Glutamatergic neuron (in vitro differentiated cells): ENCODE data around the gene VAC14. TPM values are rescaled to one million over a fixed set of nuclear protein-coding genes. Genes with fewer than 3 reads are reported as not detected.

Source experiments
- DNase-seq: peaks from one replicate; pipeline ENCODE4 v3.0.0; 2022
- H3K27ac Mint-ChIP-seq: one replicate; pipeline ENCODE4 v1.8.0; 2020; ENCODE audit warnings: mild to moderate bottlenecking, mixed read lengths, inconsistent platforms; ENCODE audit not compliant: unreplicated experiment
- H3K27me3 Mint-ChIP-seq: one replicate; pipeline ENCODE4 v1.8.0; 2020; ENCODE audit warnings: mild to moderate bottlenecking, moderate library complexity, mixed read lengths, inconsistent platforms; ENCODE audit not compliant: unreplicated experiment
- H3K36me3 Mint-ChIP-seq: one replicate; pipeline ENCODE4 v1.8.0; 2020; ENCODE audit warnings: mild to moderate bottlenecking, mixed read lengths, inconsistent platforms; ENCODE audit not compliant: unreplicated experiment
- H3K4me1 Mint-ChIP-seq: one replicate; pipeline ENCODE4 v1.8.0; 2020; ENCODE audit warnings: mild to moderate bottlenecking, low read depth, mixed read lengths, inconsistent platforms; ENCODE audit not compliant: unreplicated experiment
- H3K4me3 Mint-ChIP-seq: one replicate; pipeline ENCODE4 v1.8.0; 2020; ENCODE audit warnings: mild to moderate bottlenecking, mixed read lengths, inconsistent platforms; ENCODE audit not compliant: unreplicated experiment
- H3K9me3 Mint-ChIP-seq: one replicate; pipeline ENCODE4 v1.8.0; 2020; ENCODE audit warnings: mild to moderate bottlenecking, moderate library complexity, mixed read lengths, inconsistent platforms; ENCODE audit not compliant: unreplicated experiment
- total RNA-seq: library from RNA; stranded (reverse); fragmentation: NEBNext Ultra II Directional; extraction: Animal tissue kit (Norgen Biotek cat#: 25700); gene quantifications from one replicate; pipeline ENCODE4 v1.2.1, GENCODE V29; 2021; ENCODE audit not compliant: unreplicated experiment
- TF ChIP-seq, protein P1 (sequence below): fragments of 200-600 bp; sonication (generic); IDR thresholded peaks from one replicate; pipeline ENCODE4 v1.5.0; 2021; ENCODE audit not compliant: partially characterized antibody, unreplicated experiment

The VAC14 gene
- total RNA-seq, 1 donor from 2014 or later = 50.2 TPM

DNA sequence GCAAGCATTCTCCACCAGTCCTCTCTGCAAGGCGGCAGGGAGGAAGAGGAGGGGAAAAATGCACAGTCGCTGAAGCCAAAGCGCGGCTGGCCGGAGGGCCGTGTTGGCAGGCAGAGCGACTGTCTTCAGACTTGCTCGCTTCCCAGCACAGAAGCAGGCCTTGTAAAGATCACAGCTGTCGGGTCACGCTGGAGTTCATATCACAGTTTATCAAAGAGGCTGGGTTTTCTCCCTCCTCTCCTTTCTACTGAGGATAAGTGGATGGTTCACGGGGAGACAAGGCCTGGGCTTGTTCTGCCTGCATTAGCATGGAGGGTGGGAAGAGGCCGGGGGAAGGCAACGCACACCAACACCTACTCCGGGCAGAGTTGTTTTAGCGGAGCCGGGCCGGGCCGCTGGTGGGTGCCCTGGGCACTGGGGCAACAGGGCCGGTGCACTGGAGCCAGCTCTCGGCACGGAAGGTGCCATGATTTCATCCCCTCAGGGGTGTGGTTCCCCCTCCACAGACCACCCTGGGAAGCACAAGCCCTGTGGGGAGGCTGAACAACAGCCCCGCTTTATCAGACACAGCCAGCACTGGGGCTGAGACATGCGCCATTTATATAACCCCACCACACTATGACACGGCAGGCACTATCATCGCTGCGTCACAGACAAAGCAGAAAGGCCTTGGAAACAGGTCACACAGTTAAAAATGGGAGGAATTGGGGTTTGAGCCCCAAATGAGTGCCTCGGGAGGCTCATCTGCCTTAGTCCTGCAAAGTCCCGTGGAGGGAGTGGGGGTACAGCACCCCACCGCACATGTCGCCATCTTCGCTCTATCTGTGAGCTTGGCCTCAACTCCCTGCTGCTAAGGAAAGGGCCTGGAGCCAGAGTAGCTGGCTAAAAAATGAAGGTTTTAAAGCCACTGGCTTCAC lies 74.8 kb downstream of the VAC14 start:
- H3K27ac Mint-ChIP-seq = no peak overlapping the region
- no peak for DNase-seq
- peaks cover 20% of the 10 kb centered on the region for H3K4me1 Mint-ChIP-seq
- peaks cover 4% of the 10 kb centered on the region for H3K36me3 Mint-ChIP-seq
- no peak overlapping the region for H3K4me3 Mint-ChIP-seq
- H3K9me3 Mint-ChIP-seq = peaks cover 9% of the 10 kb centered on the region
- no peaks in the 10 kb centered on the region for H3K27me3 Mint-ChIP-seq
- TF ChIP-seq, protein P1, sequence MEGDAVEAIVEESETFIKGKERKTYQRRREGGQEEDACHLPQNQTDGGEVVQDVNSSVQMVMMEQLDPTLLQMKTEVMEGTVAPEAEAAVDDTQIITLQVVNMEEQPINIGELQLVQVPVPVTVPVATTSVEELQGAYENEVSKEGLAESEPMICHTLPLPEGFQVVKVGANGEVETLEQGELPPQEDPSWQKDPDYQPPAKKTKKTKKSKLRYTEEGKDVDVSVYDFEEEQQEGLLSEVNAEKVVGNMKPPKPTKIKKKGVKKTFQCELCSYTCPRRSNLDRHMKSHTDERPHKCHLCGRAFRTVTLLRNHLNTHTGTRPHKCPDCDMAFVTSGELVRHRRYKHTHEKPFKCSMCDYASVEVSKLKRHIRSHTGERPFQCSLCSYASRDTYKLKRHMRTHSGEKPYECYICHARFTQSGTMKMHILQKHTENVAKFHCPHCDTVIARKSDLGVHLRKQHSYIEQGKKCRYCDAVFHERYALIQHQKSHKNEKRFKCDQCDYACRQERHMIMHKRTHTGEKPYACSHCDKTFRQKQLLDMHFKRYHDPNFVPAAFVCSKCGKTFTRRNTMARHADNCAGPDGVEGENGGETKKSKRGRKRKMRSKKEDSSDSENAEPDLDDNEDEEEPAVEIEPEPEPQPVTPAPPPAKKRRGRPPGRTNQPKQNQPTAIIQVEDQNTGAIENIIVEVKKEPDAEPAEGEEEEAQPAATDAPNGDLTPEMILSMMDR = no peak

DNA sequence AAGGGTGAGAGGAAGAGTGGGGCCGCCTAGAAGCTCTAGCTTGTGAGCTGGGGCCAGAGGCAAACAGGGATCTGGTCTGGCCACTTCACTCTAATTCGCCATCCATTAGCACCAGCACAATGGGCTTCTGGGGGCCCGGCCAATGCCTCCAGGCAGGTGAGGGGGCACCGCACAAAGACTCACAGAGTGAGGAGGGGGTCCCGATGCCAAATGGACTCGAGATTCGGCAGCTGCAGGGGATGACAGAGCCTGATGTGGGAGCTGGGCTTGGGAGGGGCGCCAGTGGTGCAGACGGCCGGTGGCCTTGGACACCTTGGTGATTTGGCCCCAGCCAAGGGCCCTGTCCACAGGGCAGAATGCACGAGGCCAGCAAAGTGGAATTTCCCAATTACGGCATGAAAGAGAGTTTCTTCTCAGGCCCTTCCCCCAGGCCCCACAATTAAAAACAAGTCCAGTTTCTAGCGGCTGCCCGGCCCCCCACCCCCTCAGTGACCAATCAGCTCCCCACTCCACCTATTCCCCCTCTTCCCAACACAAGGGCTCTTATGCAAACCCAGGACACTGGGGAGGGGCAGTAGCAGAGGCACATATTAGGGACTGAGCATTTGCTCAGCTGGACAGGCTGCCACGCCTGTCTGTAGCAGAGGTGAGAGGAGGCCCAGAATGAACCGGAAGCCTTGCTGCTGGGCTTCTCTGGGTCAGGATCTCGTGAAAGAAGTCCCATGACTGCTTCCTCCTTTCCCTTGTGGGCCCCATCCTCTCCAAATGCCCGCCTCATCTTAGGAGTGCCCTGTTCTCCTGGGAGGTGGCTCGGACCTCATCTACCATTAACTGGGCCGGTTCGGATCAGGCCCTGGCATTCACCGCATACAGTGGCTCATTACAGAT lies 75.7 kb downstream of the VAC14 start:
- no peak for DNase-seq

DNA sequence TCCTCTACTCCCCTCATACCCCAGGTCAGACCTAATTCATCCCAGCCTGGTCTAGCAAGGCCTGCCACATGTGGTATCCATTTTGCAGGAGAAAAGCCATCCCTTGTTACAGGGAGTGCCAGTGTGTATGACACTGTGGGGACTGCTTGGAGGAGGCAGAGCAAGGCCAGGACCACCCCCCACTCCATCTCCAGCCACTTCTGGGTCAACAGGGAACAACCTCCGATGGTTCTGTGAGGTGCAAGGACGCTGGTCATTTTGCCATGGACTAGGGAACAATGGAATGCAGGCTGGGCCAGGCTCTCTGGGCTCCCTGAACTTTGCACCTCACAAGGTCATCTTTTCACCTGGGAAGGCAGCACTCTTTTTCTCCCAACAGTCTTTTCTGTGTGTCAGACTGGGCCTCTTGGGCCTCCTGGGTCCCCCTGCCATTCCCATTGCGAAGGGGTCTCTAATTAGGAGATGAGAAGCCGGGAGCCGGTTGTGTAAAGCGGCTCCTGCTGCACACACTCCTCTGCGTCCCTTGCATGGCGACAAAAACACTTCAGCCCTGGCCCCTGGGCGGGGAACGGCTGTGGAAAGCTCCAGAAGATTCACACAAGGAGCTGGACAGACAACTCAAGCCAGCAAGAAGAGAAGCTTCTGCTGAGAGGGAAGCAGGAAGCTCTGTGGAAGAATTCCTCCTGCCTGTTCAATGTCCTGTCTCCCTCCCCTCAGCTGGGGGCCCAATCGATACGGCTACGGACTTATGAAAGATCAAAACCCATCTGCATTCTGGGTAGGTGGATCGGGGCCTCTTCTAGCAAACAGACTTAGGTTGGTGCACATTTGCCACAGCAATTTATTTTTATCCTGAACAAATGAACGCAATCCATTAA lies 76.6 kb downstream of the VAC14 start:
- Mint-ChIP-seq H3K27ac (no peak overlapping the region), H3K27me3 (peaks cover 3% of the 10 kb centered on the region), H3K36me3 (peaks cover 17% of the 10 kb centered on the region)

More for the DNA sequence above, 75.7 kb downstream of the VAC14 start:
- TF ChIP-seq, protein P1 = no peak
- peaks cover 16% of the 10 kb centered on the region for H3K4me1 Mint-ChIP-seq
- H3K4me3 Mint-ChIP-seq = no peak overlapping the region
- H3K27ac Mint-ChIP-seq = no peak overlapping the region
- H3K27me3 Mint-ChIP-seq = peaks cover 3% of the 10 kb centered on the region
- H3K36me3 Mint-ChIP-seq = peaks cover 11% of the 10 kb centered on the region
- H3K9me3 Mint-ChIP-seq = peaks cover 9% of the 10 kb centered on the region

DNA sequence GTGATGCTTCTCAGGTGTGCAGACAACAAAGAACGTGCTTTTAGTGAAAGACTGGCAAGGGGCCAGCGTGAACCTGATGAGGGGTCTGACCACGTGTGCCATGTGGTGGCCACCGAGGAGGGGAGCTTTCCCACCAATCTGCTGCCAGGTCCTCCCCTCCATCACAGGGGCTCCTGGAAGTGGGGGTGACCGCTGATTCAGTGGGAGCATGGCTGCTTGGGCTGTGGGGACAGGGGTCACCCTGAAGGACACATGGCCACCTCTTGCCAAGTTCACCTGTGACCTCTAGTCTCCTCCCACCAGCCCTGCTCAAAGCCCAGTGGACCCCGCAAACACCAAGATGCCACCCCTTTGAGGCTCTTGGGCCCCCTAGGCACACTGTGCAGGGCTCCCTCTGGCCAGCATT lies 77.2 kb downstream of the VAC14 start:
- peaks cover 3% of the 10 kb centered on the region for H3K27me3 Mint-ChIP-seq
- TF ChIP-seq, protein P1 = no peak
- peaks cover 20% of the 10 kb centered on the region for H3K36me3 Mint-ChIP-seq
- no peak overlapping the region for H3K4me3 Mint-ChIP-seq
- peaks cover 7% of the 10 kb centered on the region for H3K4me1 Mint-ChIP-seq
- no peak overlapping the region for H3K27ac Mint-ChIP-seq
- H3K9me3 Mint-ChIP-seq = peaks cover 4% of the 10 kb centered on the region
- no peak for DNase-seq

More for the DNA sequence above, 76.6 kb downstream of the VAC14 start:
- no peak for DNase-seq
- peaks cover 7% of the 10 kb centered on the region for H3K4me1 Mint-ChIP-seq
- no peak overlapping the region for H3K4me3 Mint-ChIP-seq
- TF ChIP-seq, protein P1 = no peak
- peaks cover 4% of the 10 kb centered on the region for H3K9me3 Mint-ChIP-seq
